GM23248 (cell line): ENCODE data around the gene SERPINA6.

Experiments
- EZH2 ChIP-seq: fragments of 200-600 bp; sonication (generic); IDR thresholded peaks from 2 replicates; pipeline ENCODE4 v1.6.1; 2018; ENCODE audit warnings: antibody characterized with exemption, mild to moderate bottlenecking; ENCODE audit not compliant: insufficient read depth, poor library complexity, severe bottlenecking
- EZH2phosphoT487 ChIP-seq: fragments of 200-600 bp; sonication (generic); IDR thresholded peaks from 2 replicates; pipeline ENCODE4 v1.6.1; 2018; ENCODE audit warnings: antibody characterized with exemption, moderate library complexity, mild to moderate bottlenecking, low read depth; ENCODE audit not compliant: insufficient read depth

GRCh38 chr14:94341656-94342333 is 18.7 kb upstream of the SERPINA6 start:
- TF ChIP-seq EZH2phosphoT487 (no peak), EZH2 (no peak)
